GM12878 (cell line): ENCODE measurements around the gene B3GNT4. TPM values are rescaled to one million over a fixed set of nuclear protein-coding genes. Genes with fewer than 3 reads are reported as not detected.
"Not testable (repeated sequence)": the region's sequence is repeated elsewhere in the genome, so short reads cannot be mapped to it uniquely, and the experiment has no call there.

ENCODE experiments used
- ATAC-seq: fragments of 200-7000 bp; cut with Tn5 transposase; 3 replicates; pipeline ENCODE4 v1.9.1; 2020; ENCODE audit warnings: mild to moderate bottlenecking, moderate library complexity
- BruUV-seq: library from RNA; stranded (reverse); fragments of 400-500 nt; replicated peaks from 2 replicates; lab custom pipeline; 2021; lab: Mats Ljungman, UMichigan
- CTCF ChIA-PET: fragments of 300-600 bp; sonication (Branson Sonifier 250); formaldehyde crosslinking; extraction: SDS; loops from one replicate; lab custom pipeline; 2021; ENCODE audit warnings: inconsistent platforms; lab: Yijun Ruan, JAX
- POLR2A ChIA-PET: fragments of 350-600 bp; formaldehyde crosslinking; extraction: SDS; loops from one replicate; lab custom pipeline; 2021; ENCODE audit warnings: inconsistent platforms; lab: Charles Lee
- RAD21 ChIA-PET: fragments of 300-600 bp; sonication (Branson Sonifier 250); formaldehyde crosslinking; loops from one replicate; lab custom pipeline; 2023; ENCODE audit warnings: antibody characterized with exemption; ENCODE audit not compliant: unreplicated experiment; lab: Charles Lee
- SMC1A ChIA-PET: fragments of 300-600 bp; sonication (Branson Sonifier 250); formaldehyde crosslinking; loops from one replicate; lab custom pipeline; 2023; ENCODE audit not compliant: unreplicated experiment, uncharacterized antibody; lab: Charles Lee
- DNase-seq: peaks from one replicate; pipeline ENCODE4 v3.0.0-alpha.2; 2011; ENCODE audit warnings: low read depth, low spot score
- FAIRE-seq: peaks from 3 replicates; lab custom pipeline; 2011; peaks lifted over from hg19 to GRCh38; lab: Jason Lieb, UNC
- H2AFZ ChIP-seq: 2 replicates; pipeline ENCODE4 v1.6.0; 2011; ENCODE audit warnings: low read depth, low read length, control low read depth; ENCODE audit not compliant: control insufficient read depth
- H3K27ac ChIP-seq: 2 replicates; pipeline ENCODE4 v1.5.1; 2011; ENCODE audit warnings: control low read depth; ENCODE audit not compliant: control insufficient read depth, insufficient read depth
- H3K27me3 ChIP-seq, 2 experiments: replicated peaks in 1 of 2; 2 replicates each; pipeline versions ENCODE4 v1.6.0 to v1.6.1; 2011; ENCODE audit warnings: low read length in 1 of 2; ENCODE audit not compliant: control insufficient read depth in 2 of 2, insufficient read depth in 2 of 2
- H3K36me3 ChIP-seq, 2 experiments: 2 replicates each; pipeline ENCODE4 v1.5.1; 2011; ENCODE audit warnings: low read length in 1 of 2; ENCODE audit not compliant: control insufficient read depth in 2 of 2, insufficient read depth in 2 of 2
- H3K4me1 ChIP-seq: 2 replicates; pipeline ENCODE4 v1.6.1; 2011; ENCODE audit warnings: mild to moderate bottlenecking, low read length, moderate library complexity, mixed read lengths; ENCODE audit not compliant: control insufficient read depth, insufficient read depth
- H3K4me2 ChIP-seq: 2 replicates; pipeline ENCODE4 v1.6.0; 2011; ENCODE audit warnings: control low read depth; ENCODE audit not compliant: control insufficient read depth, insufficient read depth
- H3K4me3 ChIP-seq: fragments of 200-600 bp; sonication (generic); 2 replicates; pipeline ENCODE4 v1.5.1; 2016
- H3K79me2 ChIP-seq: 2 replicates; pipeline ENCODE4 v1.6.0; 2011; ENCODE audit warnings: low read length; ENCODE audit not compliant: control insufficient read depth, insufficient read depth
- H3K9ac ChIP-seq: 2 replicates; pipeline ENCODE4 v1.8.0; 2011; ENCODE audit warnings: low read length, control low read depth, mixed read lengths; ENCODE audit not compliant: control insufficient read depth, insufficient read depth
- H3K9me3 ChIP-seq: replicated peaks from 3 replicates; pipeline ENCODE4 v1.5.1; 2011; ENCODE audit warnings: mild to moderate bottlenecking, low read length; ENCODE audit not compliant: control insufficient read depth, insufficient read depth
- H4K20me1 ChIP-seq: 2 replicates; pipeline ENCODE4 v1.6.0; 2011; ENCODE audit not compliant: control insufficient read depth, insufficient read depth
- CHD1 ChIP-seq: IDR thresholded peaks from 2 replicates; pipeline ENCODE4 v1.6.1; 2012; ENCODE audit warnings: low read depth, low read length, improper control_type of control experiment
- ESRRA ChIP-seq: IDR thresholded peaks from 2 replicates; pipeline ENCODE4 v1.6.1; 2012; ENCODE audit warnings: mild to moderate bottlenecking, low read length, improper control_type of control experiment
- HCFC1 ChIP-seq: fragments of 150-350 bp; IDR thresholded peaks from 2 replicates; pipeline ENCODE4 v1.6.1; 2014; ENCODE audit warnings: low read length
- HSF1 ChIP-seq: fragments of 150-350 bp; IDR thresholded peaks from 2 replicates; pipeline ENCODE4 v1.6.1; 2014; ENCODE audit warnings: mild to moderate bottlenecking, low read depth, low read length
- MLLT1 ChIP-seq: fragments of 450-650 bp; IDR thresholded peaks from 2 replicates; pipeline ENCODE4 v1.6.1; 2016; ENCODE audit warnings: mild to moderate bottlenecking
- PAX8 ChIP-seq: fragments of 450-650 bp; IDR thresholded peaks from 2 replicates; pipeline ENCODE4 v1.6.1; 2017; ENCODE audit warnings: mild to moderate bottlenecking, moderate library complexity
- WGBS: methylation state at CpG from one replicate; pipeline ENCODE4 v1.1.6; 2016; ENCODE audit warnings: low lambda C conversion rate; ENCODE audit not compliant: insufficient replicate concordance, insufficient coverage; ENCODE audit errors: missing lambda C conversion rate; 5-methylcytosine and 5-hydroxymethylcytosine counted together
- in situ Hi-C: fragments of 300-500 bp; cut with MboI; formaldehyde crosslinking; loops from 9 replicates; pipeline ENCODE4 v1.14.3; 2018; ENCODE audit warnings: mixed read lengths
- intact Hi-C: fragments of 100-400 bp; cut with micrococcal nuclease; formaldehyde crosslinking; loops from one replicate; pipeline ENCODE4 v1.14.2; 2022; ENCODE audit not compliant: unreplicated experiment
- polyA plus RNA-seq, 11 experiments: library from polyadenylated mRNA; depleted of rRNA in 4 of 11; unstranded in 6 of 11; stranded (reverse) in 5 of 11; fragments of >200 nt; fragmentation: Nextera tagmentation in 4 of 11; fragmentation: Illumina TruSeq in 1 of 11; extraction: Ambion mirVana in 4 of 11; extraction: Trizol in 1 of 11; gene quantifications; 1 replicate in 1 of 11; 2 replicates in 10 of 11; pipeline versions ENCODE4 v1.2.1 to v1.2.3, GENCODE V29; 2011 to 2016; ENCODE audit warnings: inconsistent platforms in 2 of 11, missing spikeins in 2 of 11, low read depth in 1 of 11
- total RNA-seq, 4 experiments: library from RNA; depleted of rRNA in 3 of 4; stranded (reverse); fragments of >200 nt in 3 of 4; fragmentation: Illumina TruSeq in 1 of 4; extraction: Trizol in 1 of 4; gene quantifications; 2 replicates each; pipeline versions ENCODE4 v1.2.1 to v1.2.3, GENCODE V29; 2013 to 2021

The B3GNT4 gene
- total and polyA plus RNA-seq, 10 of the 15 experiments (the other 5 are each of a cell fraction or from before 2014, with no cell fraction given): 0.04 to 0.95 (median 0.88) TPM; not detected in 7

GRCh38 chr12:122202017-122202416 is 1.5 kb upstream of the B3GNT4 start (continued):
- TF ChIP-seq HSF1: no peak
- no peak for TF ChIP-seq HCFC1
- no peak for TF ChIP-seq MLLT1
- no peak for TF ChIP-seq CHD1
- no peak for TF ChIP-seq PAX8
- TF ChIP-seq ESRRA: no peak

- FAIRE-seq, H2AFZ ChIP-seq, intact Hi-C loops, POLR2A ChIA-PET, H3K4me1 ChIP-seq, H3K27me3 ChIP-seq, H3K9me3 ChIP-seq, RAD21 ChIA-PET, SMC1A ChIA-PET, ATAC-seq, BruUV-seq, CTCF ChIA-PET, H3K79me2 ChIP-seq, H3K9ac ChIP-seq, H3K36me3 ChIP-seq, DNase-seq, in situ Hi-C loops, H3K27ac ChIP-seq, H3K4me3 ChIP-seq, H4K20me1 ChIP-seq: not testable (repeated sequence)
- peak overlapping the region; percentile 79 for H3K4me2 ChIP-seq
- 77% methylated on average over 19 of the region's 19 CpGs for WGBS
Measured at GRCh38 chr12:122202811-122203210, 698 bp upstream of the B3GNT4 start.
